ENCODE results near the gene HSD17B8. TPM values are rescaled to one million over a fixed set of nuclear protein-coding genes. Genes with fewer than 3 reads are reported as not detected.

HSD17B8 gene
- total RNA-seq, 1 experiment from 2014 or later, result 7.4 TPM

DNA sequence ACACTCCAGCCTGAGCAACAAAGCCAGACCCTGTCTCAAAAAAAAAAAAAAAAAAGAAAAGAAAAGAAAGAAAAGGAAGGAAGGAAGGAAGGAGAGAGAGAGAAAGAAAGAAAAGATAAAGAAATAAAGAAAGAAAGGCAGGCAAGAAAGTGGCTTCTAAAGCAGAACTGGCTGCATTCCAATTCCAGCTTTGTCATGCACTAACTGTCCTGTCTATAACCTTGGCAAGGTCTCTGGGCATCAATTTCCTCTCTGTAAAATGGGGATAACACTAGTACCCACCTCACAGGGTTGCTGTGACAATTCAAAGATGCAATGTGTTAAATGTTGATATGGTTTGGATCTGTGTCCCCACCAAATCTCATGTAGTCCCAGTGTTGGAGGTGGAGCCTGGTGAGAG lies 31.9 kb downstream of the HSD17B8 start:
- no peak overlapping the region for H3K27ac ChIP-seq (ENCODE audit: low read length)
- in situ Hi-C loops (cut with HindIII; ENCODE audit: low pct_unique_long_range_greater_than_20kb, low sequenced_read_pairs) (no loop called here), intact Hi-C loops (cut with micrococcal nuclease; ENCODE audit: unreplicated experiment) (no loop called here)
- no peaks in the 10 kb centered on the region for H3K9me3 ChIP-seq (ENCODE audit: control insufficient read depth, insufficient read depth, low read depth, low read length)
- H3K4me3 ChIP-seq (ENCODE audit: low read depth in 2 of 2, low read length in 2 of 2), result no peak overlapping the region
- no peaks in the 10 kb centered on the region for H3K27me3 ChIP-seq (ENCODE audit: control insufficient read depth, insufficient read depth, low read length)
- DNase-seq (ENCODE audit: low read depth, low spot score), result no peak
- no peak for ATAC-seq
- ChIA-PET POLR2A (interaction anchor here (0.6 kb wide), 1 partner anchor 76 kb away, joined by 3 read pairs; no protein-coding TSS in a partner anchor), CTCF (interaction anchor here (0.6 kb wide), 1 partner anchor 13 kb away, joined by 3 read pairs; no protein-coding TSS in a partner anchor)
- H3K4me1 ChIP-seq (ENCODE audit: control insufficient read depth, insufficient read depth, low read length), result no peaks in the 10 kb centered on the region
- no peaks in the 10 kb centered on the region for H3K36me3 ChIP-seq (ENCODE audit: control insufficient read depth, insufficient read depth, low read length)
- TF ChIP-seq, protein P1, sequence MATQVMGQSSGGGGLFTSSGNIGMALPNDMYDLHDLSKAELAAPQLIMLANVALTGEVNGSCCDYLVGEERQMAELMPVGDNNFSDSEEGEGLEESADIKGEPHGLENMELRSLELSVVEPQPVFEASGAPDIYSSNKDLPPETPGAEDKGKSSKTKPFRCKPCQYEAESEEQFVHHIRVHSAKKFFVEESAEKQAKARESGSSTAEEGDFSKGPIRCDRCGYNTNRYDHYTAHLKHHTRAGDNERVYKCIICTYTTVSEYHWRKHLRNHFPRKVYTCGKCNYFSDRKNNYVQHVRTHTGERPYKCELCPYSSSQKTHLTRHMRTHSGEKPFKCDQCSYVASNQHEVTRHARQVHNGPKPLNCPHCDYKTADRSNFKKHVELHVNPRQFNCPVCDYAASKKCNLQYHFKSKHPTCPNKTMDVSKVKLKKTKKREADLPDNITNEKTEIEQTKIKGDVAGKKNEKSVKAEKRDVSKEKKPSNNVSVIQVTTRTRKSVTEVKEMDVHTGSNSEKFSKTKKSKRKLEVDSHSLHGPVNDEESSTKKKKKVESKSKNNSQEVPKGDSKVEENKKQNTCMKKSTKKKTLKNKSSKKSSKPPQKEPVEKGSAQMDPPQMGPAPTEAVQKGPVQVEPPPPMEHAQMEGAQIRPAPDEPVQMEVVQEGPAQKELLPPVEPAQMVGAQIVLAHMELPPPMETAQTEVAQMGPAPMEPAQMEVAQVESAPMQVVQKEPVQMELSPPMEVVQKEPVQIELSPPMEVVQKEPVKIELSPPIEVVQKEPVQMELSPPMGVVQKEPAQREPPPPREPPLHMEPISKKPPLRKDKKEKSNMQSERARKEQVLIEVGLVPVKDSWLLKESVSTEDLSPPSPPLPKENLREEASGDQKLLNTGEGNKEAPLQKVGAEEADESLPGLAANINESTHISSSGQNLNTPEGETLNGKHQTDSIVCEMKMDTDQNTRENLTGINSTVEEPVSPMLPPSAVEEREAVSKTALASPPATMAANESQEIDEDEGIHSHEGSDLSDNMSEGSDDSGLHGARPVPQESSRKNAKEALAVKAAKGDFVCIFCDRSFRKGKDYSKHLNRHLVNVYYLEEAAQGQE (IDR thresholded peaks at IDR 0.05; ENCODE audit: insufficient read depth in 1 of 2, low read depth in 2 of 2, low read length in 1 of 2), result no peak
- TF ChIP-seq POLR2AphosphoS5 (IDR thresholded peaks at IDR 0.05; ENCODE audit: low read depth, low read length), result no peak
- no peak for TF ChIP-seq SIN3A (IDR thresholded peaks at IDR 0.05; ENCODE audit: borderline replicate concordance, insufficient read depth, low read depth, low read length)
- TF ChIP-seq, protein P2, sequence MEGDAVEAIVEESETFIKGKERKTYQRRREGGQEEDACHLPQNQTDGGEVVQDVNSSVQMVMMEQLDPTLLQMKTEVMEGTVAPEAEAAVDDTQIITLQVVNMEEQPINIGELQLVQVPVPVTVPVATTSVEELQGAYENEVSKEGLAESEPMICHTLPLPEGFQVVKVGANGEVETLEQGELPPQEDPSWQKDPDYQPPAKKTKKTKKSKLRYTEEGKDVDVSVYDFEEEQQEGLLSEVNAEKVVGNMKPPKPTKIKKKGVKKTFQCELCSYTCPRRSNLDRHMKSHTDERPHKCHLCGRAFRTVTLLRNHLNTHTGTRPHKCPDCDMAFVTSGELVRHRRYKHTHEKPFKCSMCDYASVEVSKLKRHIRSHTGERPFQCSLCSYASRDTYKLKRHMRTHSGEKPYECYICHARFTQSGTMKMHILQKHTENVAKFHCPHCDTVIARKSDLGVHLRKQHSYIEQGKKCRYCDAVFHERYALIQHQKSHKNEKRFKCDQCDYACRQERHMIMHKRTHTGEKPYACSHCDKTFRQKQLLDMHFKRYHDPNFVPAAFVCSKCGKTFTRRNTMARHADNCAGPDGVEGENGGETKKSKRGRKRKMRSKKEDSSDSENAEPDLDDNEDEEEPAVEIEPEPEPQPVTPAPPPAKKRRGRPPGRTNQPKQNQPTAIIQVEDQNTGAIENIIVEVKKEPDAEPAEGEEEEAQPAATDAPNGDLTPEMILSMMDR (IDR thresholded peaks at IDR 0.05), result no peak
- TF ChIP-seq TCF7L2 (IDR thresholded peaks at IDR 0.05; ENCODE audit: low read depth, low read length), result no peak
- no TSS peak for BruUV-seq (replicated peaks)

DNA sequence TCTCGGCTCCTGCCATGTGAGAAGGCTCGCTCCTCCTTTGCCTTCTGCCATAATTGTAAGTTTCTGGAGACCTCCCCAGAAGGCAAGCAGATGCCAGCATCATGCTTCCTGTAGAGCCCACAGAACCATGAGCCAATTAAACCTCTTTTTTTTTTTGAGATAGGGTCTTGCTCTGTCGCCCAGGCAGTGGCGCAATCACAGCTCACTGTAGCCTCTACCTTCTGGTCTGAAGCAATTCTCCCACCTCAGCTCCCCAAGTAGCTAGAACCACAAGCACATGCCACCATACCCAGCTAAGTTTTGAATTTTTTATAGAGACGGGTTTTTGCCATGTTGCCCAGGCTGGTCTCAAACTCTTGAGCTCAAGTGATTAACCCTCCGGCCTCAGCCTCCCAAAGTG lies 32.4 kb downstream of the HSD17B8 start:
- ChIA-PET CTCF (interaction anchor here (0.6 kb wide), 1 partner anchor 9 kb away, joined by 4 read pairs; no protein-coding TSS in a partner anchor), POLR2A (interaction anchor here (0.6 kb wide), 1 partner anchor 77 kb away, joined by 3 read pairs; no protein-coding TSS in a partner anchor)
- H3K9me3 ChIP-seq (ENCODE audit: control insufficient read depth, insufficient read depth, low read depth, low read length), result no peaks in the 10 kb centered on the region
- H3K4me3 ChIP-seq (ENCODE audit: low read depth in 2 of 2, low read length in 2 of 2), result no peak overlapping the region
- no peaks in the 10 kb centered on the region for H3K36me3 ChIP-seq (ENCODE audit: control insufficient read depth, insufficient read depth, low read length)
- no peak for DNase-seq (ENCODE audit: low read depth, low spot score)
- intact Hi-C loops (cut with micrococcal nuclease; ENCODE audit: unreplicated experiment) (no loop called here), in situ Hi-C loops (cut with HindIII; ENCODE audit: low pct_unique_long_range_greater_than_20kb, low sequenced_read_pairs) (no loop called here)
- H3K27ac ChIP-seq (ENCODE audit: low read length), result no peak overlapping the region
- no peaks in the 10 kb centered on the region for H3K27me3 ChIP-seq (ENCODE audit: control insufficient read depth, insufficient read depth, low read length)
- ATAC-seq, result no peak
- no TSS peak for BruUV-seq (replicated peaks)
- TF ChIP-seq SIN3A (IDR thresholded peaks at IDR 0.05; ENCODE audit: borderline replicate concordance, insufficient read depth, low read depth, low read length), result no peak
- TF ChIP-seq TCF7L2 (IDR thresholded peaks at IDR 0.05; ENCODE audit: low read depth, low read length), result no peak
- TF ChIP-seq, protein P2 (IDR thresholded peaks at IDR 0.05), result no peak
- no peak for TF ChIP-seq POLR2AphosphoS5 (IDR thresholded peaks at IDR 0.05; ENCODE audit: low read depth, low read length)
- TF ChIP-seq, protein P1 (IDR thresholded peaks at IDR 0.05; ENCODE audit: insufficient read depth in 1 of 2, low read depth in 2 of 2, low read length in 1 of 2), result no peak
- H3K4me1 ChIP-seq (ENCODE audit: control insufficient read depth, insufficient read depth, low read length), result no peaks in the 10 kb centered on the region
